ENCODE results near the gene ARIH2.

GRCh38 chr3:48879994-48880377, 38.7 kb upstream of the ARIH2 start:
- TF ChIP-seq NFE2L1 (tag; IDR thresholded peaks at IDR 0.05; ENCODE audit: borderline replicate concordance, low read depth) (no peak), NFYB (IDR thresholded peaks at IDR 0.05; ENCODE audit: extremely low read depth, insufficient read length) (no peak), ZNF184 (CRISPR knock-in tag; IDR thresholded peaks at IDR 0.05) (no peak)
